ENCODE measurements around the gene FRMD8. TPM values are rescaled to one million over a fixed set of nuclear protein-coding genes. Genes with fewer than 3 reads are reported as not detected.
"Not testable (repeated sequence)": the region's sequence is repeated elsewhere in the genome, so short reads cannot be mapped to it uniquely, and the experiment has no call there.

Gene FRMD8
- total RNA-seq, 3 donors from 2014 or later, result 22.9 to 57.0 (median 49.0) TPM

DNA sequence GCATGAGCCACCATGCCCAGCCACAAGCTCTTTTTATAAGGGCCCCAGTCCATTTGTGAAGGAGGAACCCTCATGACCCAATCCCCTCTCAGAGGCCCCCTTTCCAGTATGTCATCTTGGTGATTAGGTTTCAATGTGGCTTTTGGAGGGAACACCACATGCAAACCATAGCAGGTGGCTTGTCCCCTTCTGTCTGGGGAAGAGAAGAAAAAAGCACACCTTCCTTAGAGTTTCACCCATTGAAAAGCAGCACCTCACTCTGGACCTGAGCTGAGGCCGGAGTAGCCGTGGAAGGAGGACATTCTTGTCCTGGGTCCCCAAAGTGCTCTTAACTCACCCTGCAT, 61.6 kb downstream of the FRMD8 start:
- DNase-seq (ENCODE audit: low spot score in 2 of 2), result no peak
- H3K4me3 ChIP-seq, result no peak overlapping the region
- TF ChIP-seq POLR2A (IDR thresholded peaks at IDR 0.05) (no peak), POLR2AphosphoS5 (IDR thresholded peaks at IDR 0.05) (no peak)
- TF ChIP-seq, protein P1, sequence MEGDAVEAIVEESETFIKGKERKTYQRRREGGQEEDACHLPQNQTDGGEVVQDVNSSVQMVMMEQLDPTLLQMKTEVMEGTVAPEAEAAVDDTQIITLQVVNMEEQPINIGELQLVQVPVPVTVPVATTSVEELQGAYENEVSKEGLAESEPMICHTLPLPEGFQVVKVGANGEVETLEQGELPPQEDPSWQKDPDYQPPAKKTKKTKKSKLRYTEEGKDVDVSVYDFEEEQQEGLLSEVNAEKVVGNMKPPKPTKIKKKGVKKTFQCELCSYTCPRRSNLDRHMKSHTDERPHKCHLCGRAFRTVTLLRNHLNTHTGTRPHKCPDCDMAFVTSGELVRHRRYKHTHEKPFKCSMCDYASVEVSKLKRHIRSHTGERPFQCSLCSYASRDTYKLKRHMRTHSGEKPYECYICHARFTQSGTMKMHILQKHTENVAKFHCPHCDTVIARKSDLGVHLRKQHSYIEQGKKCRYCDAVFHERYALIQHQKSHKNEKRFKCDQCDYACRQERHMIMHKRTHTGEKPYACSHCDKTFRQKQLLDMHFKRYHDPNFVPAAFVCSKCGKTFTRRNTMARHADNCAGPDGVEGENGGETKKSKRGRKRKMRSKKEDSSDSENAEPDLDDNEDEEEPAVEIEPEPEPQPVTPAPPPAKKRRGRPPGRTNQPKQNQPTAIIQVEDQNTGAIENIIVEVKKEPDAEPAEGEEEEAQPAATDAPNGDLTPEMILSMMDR (IDR thresholded peaks at IDR 0.05), result no peak
- peak overlapping the region; percentile 3 to 53 for H3K27ac ChIP-seq
- no peaks in the 10 kb centered on the region for H3K9me3 ChIP-seq
- peaks cover 0 to 9% of the 10 kb centered on the region in 2 donors for H3K4me1 ChIP-seq
- no peaks in the 10 kb centered on the region for H3K27me3 ChIP-seq
- no peaks in the 10 kb centered on the region for H3K36me3 ChIP-seq
- intact Hi-C loops (cut with DNase I; ENCODE audit: low total_unique reads), result no loop called here

DNA sequence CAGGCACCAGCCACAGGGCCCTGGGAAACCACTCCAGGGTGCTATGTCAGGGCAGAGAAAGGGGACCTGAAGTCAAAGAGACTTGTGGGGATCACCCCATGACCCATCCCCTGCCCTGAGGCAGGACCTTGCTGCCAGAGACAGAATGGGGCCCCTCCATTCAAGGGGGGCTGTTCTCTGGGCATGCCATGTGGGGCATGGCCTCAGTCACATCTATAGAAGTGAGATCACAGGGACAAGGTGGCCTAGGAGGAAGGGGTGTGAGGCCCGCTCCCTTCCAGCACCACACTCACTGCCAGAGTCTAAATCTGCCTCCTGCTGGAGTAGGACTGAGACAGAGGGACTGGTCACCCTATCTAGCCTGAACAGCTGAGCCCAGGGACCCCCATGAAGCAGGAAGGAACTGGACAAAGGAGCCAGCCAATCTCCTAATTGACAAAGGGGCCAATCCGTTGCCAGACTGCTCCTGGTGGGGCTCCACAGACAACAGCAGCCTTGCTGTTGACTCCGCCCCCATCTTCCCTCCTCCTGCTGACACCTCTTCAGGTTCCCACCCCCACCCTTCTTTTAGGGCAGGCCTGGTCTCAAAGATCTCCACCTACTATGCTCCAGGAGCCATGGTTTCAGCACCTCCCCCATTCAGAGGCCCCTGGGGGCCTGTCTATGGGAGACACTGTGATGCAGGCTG, 62.1 kb downstream of the FRMD8 start:
- H3K27me3 ChIP-seq, result no peaks in the 10 kb centered on the region
- TF ChIP-seq, protein P1 (IDR thresholded peaks at IDR 0.05), result no peak
- TF ChIP-seq POLR2AphosphoS5 (IDR thresholded peaks at IDR 0.05), result peak in 2 of 3 donors; percentile 21 to 53
- DNase-seq (ENCODE audit: low spot score in 2 of 2), result no peak
- H3K4me3 ChIP-seq, result no peak overlapping the region
- no peaks in the 10 kb centered on the region for H3K36me3 ChIP-seq
- no peaks in the 10 kb centered on the region for H3K9me3 ChIP-seq
- H3K4me1 ChIP-seq, result peaks cover 0 to 3% of the 10 kb centered on the region in 2 donors
- H3K27ac ChIP-seq, result peak overlapping the region; percentile 3 to 53
- intact Hi-C loops (cut with DNase I; ENCODE audit: low total_unique reads), result no loop called here

DNA sequence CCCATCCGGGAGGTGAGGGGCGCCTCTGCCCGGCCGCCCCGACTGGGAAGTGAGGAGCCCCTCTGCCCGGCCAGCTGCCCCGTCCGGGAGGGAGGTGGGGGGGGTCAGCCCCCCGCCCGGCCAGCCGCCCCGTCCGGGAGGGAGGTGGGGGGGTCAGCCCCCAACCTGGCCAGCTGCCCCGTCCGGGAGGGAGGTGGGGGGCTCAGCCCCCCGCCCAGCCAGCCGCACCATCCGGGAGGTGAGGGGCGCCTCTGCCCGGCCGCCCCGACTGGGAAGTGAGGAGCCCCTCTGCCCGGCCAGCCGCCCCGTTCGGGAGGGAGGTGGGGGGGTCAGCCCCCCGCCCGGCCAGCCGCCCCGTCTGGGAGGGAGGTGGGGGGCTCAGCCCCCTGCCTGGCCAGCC, 64.9 kb downstream of the FRMD8 start:
- intact Hi-C loops (cut with DNase I; ENCODE audit: low total_unique reads); H3K9me3 ChIP-seq; H3K4me1 ChIP-seq; H3K36me3 ChIP-seq; H3K4me3 ChIP-seq; H3K27ac ChIP-seq; H3K27me3 ChIP-seq: not testable (repeated sequence)
- DNase-seq (ENCODE audit: low spot score in 2 of 2), result peak in 1 of 2 donors; percentile 30

DNA sequence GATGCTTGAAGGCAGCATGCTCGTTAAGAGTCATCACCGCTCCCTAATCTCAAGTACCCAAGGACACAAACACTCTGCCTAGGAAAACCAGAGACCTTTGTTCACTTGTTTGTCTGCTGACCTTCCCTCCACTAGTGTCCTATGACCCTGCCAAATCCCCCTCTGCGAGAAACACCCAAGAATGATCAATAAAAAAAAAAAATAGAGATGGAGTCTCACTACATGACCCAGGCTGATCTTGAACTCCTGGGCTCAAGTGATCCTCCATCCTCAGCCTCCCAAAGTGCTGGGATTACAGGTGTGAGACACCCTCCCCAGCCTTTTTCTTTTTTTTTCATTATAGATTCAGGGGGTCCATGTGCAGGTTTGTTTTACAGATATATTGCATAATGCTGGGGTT, 65.8 kb downstream of the FRMD8 start:
- DNase-seq (ENCODE audit: low spot score in 2 of 2); intact Hi-C loops (cut with DNase I; ENCODE audit: low total_unique reads); H3K4me1 ChIP-seq; H3K27me3 ChIP-seq; H3K9me3 ChIP-seq; H3K4me3 ChIP-seq; H3K36me3 ChIP-seq; H3K27ac ChIP-seq: not testable (repeated sequence)

DNA sequence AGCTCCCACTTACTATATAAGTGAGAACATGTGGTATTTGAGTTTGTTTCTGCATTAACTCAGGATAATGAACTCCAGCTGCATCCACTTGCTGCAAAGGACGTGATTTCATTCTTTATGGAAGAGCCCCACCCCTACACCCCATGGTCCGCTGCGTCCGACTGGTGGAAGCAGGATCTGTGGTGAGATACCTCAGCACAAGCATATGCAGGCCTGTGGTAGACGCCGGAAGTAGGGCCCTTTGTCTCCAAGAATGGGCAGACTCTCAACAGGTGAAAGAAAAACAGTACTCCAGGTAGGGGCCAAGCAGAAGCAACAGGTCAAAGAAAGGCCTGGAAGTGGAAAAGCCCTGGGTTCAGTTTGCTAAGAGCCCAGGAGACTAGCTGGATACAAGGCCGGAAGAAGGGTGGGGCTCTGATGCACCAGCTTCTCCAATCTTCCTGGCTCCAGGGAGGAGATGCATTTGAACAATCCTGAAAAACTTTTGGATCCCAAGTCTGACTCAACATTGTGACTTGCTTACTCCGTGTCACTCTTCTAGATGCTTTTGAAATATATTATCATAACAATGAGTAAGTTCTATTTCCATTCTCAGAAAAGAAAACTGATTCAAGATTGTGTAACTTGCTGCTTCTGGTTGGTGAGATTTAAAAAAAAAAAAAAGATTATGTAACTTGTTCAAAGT, 66.5 kb downstream of the FRMD8 start:
- TF ChIP-seq, protein P1 (IDR thresholded peaks at IDR 0.05), result no peak
- intact Hi-C loops (cut with DNase I; ENCODE audit: low total_unique reads), result no loop called here
- Histone ChIP-seq H3K9me3 (no peaks in the 10 kb centered on the region), H3K27me3 (no peaks in the 10 kb centered on the region), H3K4me3 (no peak overlapping the region), H3K4me1 (peaks cover 0 to 3% of the 10 kb centered on the region in 2 donors), H3K36me3 (no peaks in the 10 kb centered on the region), H3K27ac (peak overlapping the region in 1 of 2 donors; percentile 29)
- peak in 1 of 2 donors; percentile 35 for DNase-seq (ENCODE audit: low spot score in 2 of 2)

DNA sequence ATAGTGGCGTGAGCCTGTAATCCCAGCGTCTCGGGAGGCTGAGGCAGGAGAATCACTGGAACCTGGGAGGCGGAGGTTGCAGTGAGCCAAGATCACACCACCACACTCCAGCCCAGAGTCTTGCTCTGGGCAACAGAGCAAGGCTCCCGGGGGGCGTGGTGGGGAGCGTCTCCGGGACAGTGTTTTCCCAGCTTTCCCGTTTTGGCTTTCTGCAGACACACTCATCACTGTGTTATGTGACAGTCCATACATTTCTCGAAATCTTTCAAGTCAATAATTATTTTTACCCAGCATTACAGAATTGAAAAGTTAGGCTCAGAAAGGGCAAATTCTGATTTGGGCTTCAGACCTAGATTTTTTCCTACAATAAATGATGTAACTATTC, 67.9 kb downstream of the FRMD8 start:
- DNase-seq (ENCODE audit: low spot score in 2 of 2), result peak in 1 of 2 donors; percentile 25
- Histone ChIP-seq H3K4me1 (peaks cover 0 to 3% of the 10 kb centered on the region in 2 donors), H3K36me3 (no peaks in the 10 kb centered on the region), H3K9me3 (no peaks in the 10 kb centered on the region), H3K27ac (peak overlapping the region; percentile 86 to 90), H3K4me3 (peak overlapping the region; percentile 50 to 70 (median 56)), H3K27me3 (no peaks in the 10 kb centered on the region)
- TF ChIP-seq POLR2AphosphoS5 (IDR thresholded peaks at IDR 0.05), result no peak
- TF ChIP-seq POLR2A (IDR thresholded peaks at IDR 0.05), result no peak
- TF ChIP-seq, protein P1 (IDR thresholded peaks at IDR 0.05), result no peak
- intact Hi-C loops (cut with DNase I; ENCODE audit: low total_unique reads), result no loop called here
